ENCODE data around the gene BEND5.

Gene BEND5

GRCh38 chr1:48680411-48681035, 96.2 kb downstream of the BEND5 start:
- DNase-seq (ENCODE audit: low read depth in 2 of 2) = no peak

GRCh38 chr1:48679859-48680258, 96.8 kb downstream of the BEND5 start:
- DNase-seq (ENCODE audit: low read depth in 2 of 2) = no peak

- DNase-seq (ENCODE audit: low read depth in 2 of 2) = no peak
These were observed 97.8 kb downstream of the BEND5 start for GRCh38 chr1:48678710-48679505.

Data from stimulated activated CD8-positive, alpha-beta memory T cell treated with anti-CD3 and anti-CD28 coated beads, Interleukin-15, amount 100 ng/mL, for 48 hours (primary cell).